Neural cell (in vitro differentiated cells): Measurements from ENCODE around the gene C2CD2L. TPM values are rescaled to one million over a fixed set of nuclear protein-coding genes. Genes with fewer than 3 reads are reported as not detected.

Experiments used
- H2AFZ ChIP-seq: fragments of 200-600, 300-800 bp; sonication (generic), shearing (Covaris generic); 2 replicates; pipeline ENCODE4 v1.6.0; 2014; ENCODE audit warnings: low read depth, mild to moderate bottlenecking, antibody characterized with exemption, low read length, moderate library complexity
- H3F3A ChIP-seq: fragments of 200-600 bp; shearing (Covaris generic); 2 replicates; pipeline ENCODE4 v1.6.1; 2016; ENCODE audit warnings: mild to moderate bottlenecking, moderate library complexity, mixed read lengths, antibody characterized with exemption, low read length; ENCODE audit not compliant: insufficient read depth, poor library complexity, severe bottlenecking
- H3K27ac ChIP-seq: fragments of 200-600, 300-800 bp; sonication (generic), shearing (Covaris generic); 2 replicates; pipeline ENCODE4 v1.5.1; 2014; ENCODE audit warnings: mild to moderate bottlenecking, low read length, moderate library complexity
- H3K27me3 ChIP-seq: fragments of 300-800, 200-600 bp; sonication (generic), shearing (Covaris generic); 2 replicates; pipeline ENCODE4 v1.6.0; 2014; ENCODE audit warnings: mild to moderate bottlenecking, low read depth, low read length, moderate library complexity; ENCODE audit not compliant: insufficient read depth
- H3K36me3 ChIP-seq: fragments of 300-800, 200-600 bp; sonication (generic), shearing (Covaris generic); 2 replicates; pipeline ENCODE4 v1.5.1; 2014; ENCODE audit warnings: mild to moderate bottlenecking, antibody characterized with exemption, low read length, moderate library complexity; ENCODE audit not compliant: insufficient read depth
- H3K4me2 ChIP-seq: fragments of 300-800, 200-600 bp; sonication (generic), shearing (Covaris generic); 2 replicates; pipeline ENCODE4 v1.6.0; 2014; ENCODE audit warnings: mild to moderate bottlenecking, low read length
- H3K4me3 ChIP-seq: fragments of 300-800, 200-600 bp; sonication (generic), shearing (Covaris generic); 2 replicates; pipeline ENCODE4 v1.5.1; 2014; ENCODE audit warnings: mild to moderate bottlenecking, low read length, moderate library complexity
- H3K79me2 ChIP-seq: fragments of 200-600 bp; shearing (Covaris generic); replicated peaks from 2 replicates; pipeline ENCODE4 v1.6.0; 2014; ENCODE audit warnings: mild to moderate bottlenecking, low read length, moderate library complexity; ENCODE audit not compliant: insufficient read depth
- H3K9ac ChIP-seq: fragments of 300-800, 200-600 bp; sonication (generic), shearing (Covaris generic); 2 replicates; pipeline ENCODE4 v1.6.1; 2016; ENCODE audit warnings: mild to moderate bottlenecking, low read length, mixed read lengths
- H3K9me2 ChIP-seq: fragments of 200-600 bp; shearing (Covaris generic); 2 replicates; pipeline ENCODE4 v1.6.1; 2016; ENCODE audit warnings: mild to moderate bottlenecking, low read length, mixed read lengths; ENCODE audit not compliant: insufficient read depth
- H3K9me3 ChIP-seq: fragments of 200-600, 300-800 bp; sonication (generic), shearing (Covaris generic); 2 replicates; pipeline ENCODE4 v1.6.1; 2016; ENCODE audit warnings: mild to moderate bottlenecking, mixed run types, low read length, moderate library complexity, mixed read lengths
- H4K20me1 ChIP-seq: fragments of 200-600 bp; shearing (Covaris generic); 2 replicates; pipeline ENCODE4 v1.6.1; 2016; ENCODE audit warnings: mild to moderate bottlenecking, mixed run types; ENCODE audit not compliant: insufficient read depth
- CTCF ChIP-seq: fragments of 450-650 bp; IDR thresholded peaks from 2 replicates; pipeline ENCODE4 v1.5.1; 2014; ENCODE audit warnings: antibody characterized with exemption, mild to moderate bottlenecking, moderate library complexity; ENCODE audit not compliant: poor library complexity, severe bottlenecking
- EP300 ChIP-seq: fragments of 450-650 bp; conservative IDR thresholded peaks from 2 replicates; pipeline ENCODE4 v1.6.1; 2014; ENCODE audit warnings: antibody characterized with exemption, mild to moderate bottlenecking, moderate library complexity; ENCODE audit not compliant: poor library complexity, severe bottlenecking
- EZH2 ChIP-seq: fragments of 200-600, 300-800 bp; shearing (Covaris generic), sonication (generic); IDR thresholded peaks from 2 replicates; pipeline ENCODE4 v1.6.1; 2014; ENCODE audit warnings: antibody characterized with exemption, low read length, borderline replicate concordance, mild to moderate bottlenecking; ENCODE audit not compliant: insufficient read depth, poor library complexity, severe bottlenecking
- MXI1 ChIP-seq: fragments of 450-650 bp; conservative IDR thresholded peaks from 2 replicates; pipeline ENCODE4 v1.6.1; 2014; ENCODE audit warnings: antibody characterized with exemption, mild to moderate bottlenecking; ENCODE audit not compliant: poor library complexity, severe bottlenecking
- POLR2AphosphoS5 ChIP-seq: IDR thresholded peaks from 2 replicates; pipeline ENCODE4 v1.6.1; 2012
- RAD21 ChIP-seq: fragments of 450-650 bp; conservative IDR thresholded peaks from 2 replicates; pipeline ENCODE4 v1.6.1; 2014; ENCODE audit warnings: antibody characterized with exemption, mild to moderate bottlenecking, moderate library complexity
- REST ChIP-seq: IDR thresholded peaks from 2 replicates; pipeline ENCODE4 v1.6.1; 2012; ENCODE audit warnings: borderline replicate concordance
- SMC3 ChIP-seq: fragments of 450-650 bp; conservative IDR thresholded peaks from 2 replicates; pipeline ENCODE4 v1.6.1; 2014; ENCODE audit warnings: antibody characterized with exemption, mild to moderate bottlenecking, moderate library complexity; ENCODE audit not compliant: poor library complexity
- TAF1 ChIP-seq: IDR thresholded peaks from 2 replicates; pipeline ENCODE4 v1.6.1; 2012; ENCODE audit warnings: low read depth
- polyA plus RNA-seq: library from polyadenylated mRNA; depleted of rRNA; stranded (reverse); fragments of >200 nt; gene quantifications from 2 replicates; pipeline ENCODE4 v1.2.3, GENCODE V29; 2014

C2CD2L gene
- polyA plus RNA-seq, 1 donor from 2014 or later: 13.6 TPM

- TF ChIP-seq EZH2: no peak
- TF ChIP-seq CTCF: no peak
- no peak for TF ChIP-seq REST
- TF ChIP-seq SMC3: no peak
- no peak for TF ChIP-seq TAF1
- TF ChIP-seq POLR2AphosphoS5: no peak
- no peak for TF ChIP-seq RAD21
- no peak for TF ChIP-seq MXI1
- no peak for TF ChIP-seq EP300
- Histone ChIP-seq H2AFZ (peak overlapping the region; percentile 15), H3K4me2 (peak overlapping the region; percentile 49), H4K20me1 (no peaks in the 10 kb centered on the region), H3K27me3 (peaks cover 35% of the 10 kb centered on the region), H3K4me3 (peak overlapping the region; percentile 86), H3K9me2 (no peaks in the 10 kb centered on the region), H3K79me2 (no peaks in the 10 kb centered on the region), H3K9ac (peak overlapping the region; percentile 64), H3K27ac (no peak overlapping the region), H3F3A (no peaks in the 10 kb centered on the region), H3K36me3 (no peaks in the 10 kb centered on the region), H3K9me3 (no peaks in the 10 kb centered on the region)
These were observed 41.5 kb downstream of the C2CD2L start for GRCh38 chr11:119148720-119149017.

GRCh38 chr11:119149018-119149785 is 42.1 kb downstream of the C2CD2L start, which contains the start of gene ABCG4:
TSS of gene ABCG4 (plus strand) at chr11:119149052. CDS start at chr11:119149966, 914 bp downstream.
- no peak within 1 kb of the TSS for H3K27ac ChIP-seq
- no peaks in the 10 kb centered on the region for H3F3A ChIP-seq
- H3K9ac ChIP-seq: peak within 1 kb of the TSS; percentile 64
- no peaks in the 10 kb centered on the region for H3K9me2 ChIP-seq
- H3K9me3 ChIP-seq: no peaks in the 10 kb centered on the region
- H3K79me2 ChIP-seq: no peaks in the 10 kb centered on the region
- H3K4me2 ChIP-seq: peak within 1 kb of the TSS; percentile 49
- no peaks in the 10 kb centered on the region for H4K20me1 ChIP-seq
- H3K27me3 ChIP-seq: peaks cover 35% of the 10 kb centered on the region
- no peaks in the 10 kb centered on the region for H3K36me3 ChIP-seq
- TF ChIP-seq TAF1 (peak; percentile 12), SMC3 (peak; percentile 14), MXI1 (peak; percentile 12), EP300 (no peak)
- peak within 1 kb of the TSS; percentile 15 for H2AFZ ChIP-seq
- H3K4me3 ChIP-seq: peak within 1 kb of the TSS; percentile 86
